Measurements from ENCODE around the gene C22orf23.

DNA sequence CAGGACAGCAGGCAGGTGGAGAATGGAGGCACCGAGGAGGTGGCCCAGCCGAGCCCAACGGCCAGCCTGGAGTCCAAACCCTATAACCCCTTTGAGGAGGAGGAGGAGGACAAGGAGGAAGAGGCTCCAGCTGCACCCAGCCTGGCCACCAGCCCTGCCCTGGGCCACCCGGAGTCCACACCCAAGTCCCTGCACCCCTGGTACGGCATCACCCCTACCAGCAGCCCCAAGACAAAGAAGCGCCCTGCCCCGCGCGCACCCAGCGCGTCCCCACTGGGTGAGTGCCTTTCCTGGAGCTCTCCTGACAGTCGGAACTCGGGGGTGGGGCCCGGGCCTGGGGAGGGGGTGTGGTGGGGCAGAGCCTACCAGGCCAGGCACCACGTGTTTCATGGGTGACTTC is 27.6 kb downstream of the C22orf23 start:
- TF ChIP-seq POLR2A (IDR thresholded peaks at IDR 0.05) (no peak), POLR2AphosphoS5 (IDR thresholded peaks at IDR 0.05) (no peak)
- TF ChIP-seq, protein P1, sequence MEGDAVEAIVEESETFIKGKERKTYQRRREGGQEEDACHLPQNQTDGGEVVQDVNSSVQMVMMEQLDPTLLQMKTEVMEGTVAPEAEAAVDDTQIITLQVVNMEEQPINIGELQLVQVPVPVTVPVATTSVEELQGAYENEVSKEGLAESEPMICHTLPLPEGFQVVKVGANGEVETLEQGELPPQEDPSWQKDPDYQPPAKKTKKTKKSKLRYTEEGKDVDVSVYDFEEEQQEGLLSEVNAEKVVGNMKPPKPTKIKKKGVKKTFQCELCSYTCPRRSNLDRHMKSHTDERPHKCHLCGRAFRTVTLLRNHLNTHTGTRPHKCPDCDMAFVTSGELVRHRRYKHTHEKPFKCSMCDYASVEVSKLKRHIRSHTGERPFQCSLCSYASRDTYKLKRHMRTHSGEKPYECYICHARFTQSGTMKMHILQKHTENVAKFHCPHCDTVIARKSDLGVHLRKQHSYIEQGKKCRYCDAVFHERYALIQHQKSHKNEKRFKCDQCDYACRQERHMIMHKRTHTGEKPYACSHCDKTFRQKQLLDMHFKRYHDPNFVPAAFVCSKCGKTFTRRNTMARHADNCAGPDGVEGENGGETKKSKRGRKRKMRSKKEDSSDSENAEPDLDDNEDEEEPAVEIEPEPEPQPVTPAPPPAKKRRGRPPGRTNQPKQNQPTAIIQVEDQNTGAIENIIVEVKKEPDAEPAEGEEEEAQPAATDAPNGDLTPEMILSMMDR (IDR thresholded peaks at IDR 0.05), result no peak

Measured in breast epithelium (tissue), 3 donors.